NCI-H446 (cell line): ENCODE data around the gene MAP2K5.

Source experiments
- DNase-seq, 2 experiments: peaks; one replicate each; lab custom pipeline; 2025; lab: John Stamatoyannopoulos, UW

The MAP2K5 gene

GRCh38 chr15:67758619-67759300 lies 216.3 kb downstream of the MAP2K5 start:
- DNase-seq = peak in 1 of 2 experiments; percentile 4

GRCh38 chr15:67760901-67761300 lies 218.4 kb downstream of the MAP2K5 start:
- DNase-seq = peak in 1 of 2 experiments; percentile 2

DNA sequence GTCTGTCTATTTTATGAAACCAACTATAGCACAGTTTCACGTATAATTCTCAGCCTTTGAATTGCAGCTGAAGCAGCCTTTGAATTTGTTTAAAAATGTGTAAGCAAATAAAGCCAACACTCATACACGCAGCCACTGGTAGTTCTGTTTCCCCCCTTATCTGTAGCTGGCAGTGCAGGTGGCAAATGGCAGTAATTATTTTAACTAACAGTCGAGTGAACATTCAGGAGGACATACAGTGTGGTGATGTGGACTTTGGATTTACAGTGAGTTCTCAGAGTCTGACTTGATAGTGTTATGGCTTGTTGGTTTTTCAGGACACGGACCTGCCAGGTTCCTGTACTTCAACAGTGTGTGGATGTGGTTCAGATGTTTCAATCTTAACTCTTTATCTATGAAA lies 218.8 kb downstream of the MAP2K5 start:
- DNase-seq = no peak

DNA sequence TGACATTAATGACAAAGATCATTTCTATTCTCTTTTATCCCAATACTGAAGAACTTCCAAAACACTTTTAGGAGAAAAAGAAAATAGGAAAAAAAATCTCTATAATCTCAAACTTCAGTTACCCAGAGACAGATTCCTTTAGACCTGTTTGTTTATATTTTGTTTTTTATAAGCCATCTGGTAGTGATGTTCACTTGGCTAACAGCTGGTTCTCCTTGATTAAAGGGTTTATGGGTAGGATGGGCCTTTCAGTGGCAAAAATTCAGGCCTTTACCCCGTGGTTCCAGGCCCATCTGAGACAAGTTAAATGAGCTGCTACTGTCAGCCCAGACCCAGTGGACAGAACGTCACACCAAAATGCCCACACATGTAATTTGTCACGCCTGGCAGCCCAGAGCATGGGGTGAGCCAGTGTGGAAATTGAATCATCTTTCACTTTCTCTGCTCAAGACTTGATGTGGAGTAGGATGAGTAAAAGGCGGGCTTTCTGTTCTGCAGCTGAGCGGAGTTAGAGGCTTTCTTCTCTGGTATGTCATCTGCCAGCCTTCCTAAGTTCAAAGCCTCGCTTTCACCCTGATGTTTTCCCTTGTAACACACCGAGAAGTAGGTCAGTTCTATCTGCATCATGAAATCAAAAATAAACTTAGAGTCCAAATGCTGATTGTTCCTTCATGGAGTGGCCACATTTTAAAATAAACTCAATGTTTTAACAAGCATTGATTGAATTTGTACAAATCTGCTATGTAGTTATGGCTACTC lies 220.3 kb downstream of the MAP2K5 start:
- no peak for DNase-seq

DNA sequence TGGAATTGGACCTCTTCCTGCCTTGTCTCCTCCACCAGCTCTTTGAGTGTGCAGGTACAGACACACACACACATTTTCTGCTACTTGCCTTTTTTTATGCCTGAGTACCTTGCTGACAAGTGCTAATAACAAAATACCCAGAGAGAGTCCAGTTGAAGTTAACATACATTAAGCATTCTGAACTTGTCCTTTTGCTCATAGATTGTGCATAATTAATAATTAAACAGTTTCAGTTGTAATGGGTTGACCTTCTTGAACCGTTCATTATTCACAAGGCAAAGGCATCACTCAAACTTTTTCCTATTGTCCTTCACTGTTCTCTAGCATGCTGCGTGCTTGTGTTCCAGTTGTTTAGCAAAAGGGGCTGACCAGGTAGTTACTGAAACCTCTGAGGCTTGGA lies 223.2 kb downstream of the MAP2K5 start:
- DNase-seq = no peak

DNA sequence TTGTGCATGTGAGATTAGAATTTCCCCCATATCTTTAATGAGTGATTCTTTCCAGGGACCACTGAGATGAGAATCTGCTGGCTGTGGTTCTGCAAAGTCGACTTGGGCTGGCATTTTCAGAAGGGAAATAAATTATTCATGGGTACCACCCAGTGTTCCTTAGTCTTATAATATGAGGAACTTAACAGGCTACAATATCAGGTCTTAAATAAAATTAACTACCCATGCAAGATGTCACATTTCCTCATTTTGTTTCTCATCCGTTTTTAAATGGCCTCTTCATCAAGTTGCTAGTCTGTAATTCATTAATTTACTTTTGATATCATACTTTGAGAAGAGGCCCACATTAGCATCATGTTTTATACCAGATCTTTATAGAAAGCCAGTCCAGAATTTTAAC lies 224.5 kb downstream of the MAP2K5 start:
- no peak for DNase-seq

GRCh38 chr15:67768313-67768977 lies 225.9 kb downstream of the MAP2K5 start:
- DNase-seq = no peak

DNA sequence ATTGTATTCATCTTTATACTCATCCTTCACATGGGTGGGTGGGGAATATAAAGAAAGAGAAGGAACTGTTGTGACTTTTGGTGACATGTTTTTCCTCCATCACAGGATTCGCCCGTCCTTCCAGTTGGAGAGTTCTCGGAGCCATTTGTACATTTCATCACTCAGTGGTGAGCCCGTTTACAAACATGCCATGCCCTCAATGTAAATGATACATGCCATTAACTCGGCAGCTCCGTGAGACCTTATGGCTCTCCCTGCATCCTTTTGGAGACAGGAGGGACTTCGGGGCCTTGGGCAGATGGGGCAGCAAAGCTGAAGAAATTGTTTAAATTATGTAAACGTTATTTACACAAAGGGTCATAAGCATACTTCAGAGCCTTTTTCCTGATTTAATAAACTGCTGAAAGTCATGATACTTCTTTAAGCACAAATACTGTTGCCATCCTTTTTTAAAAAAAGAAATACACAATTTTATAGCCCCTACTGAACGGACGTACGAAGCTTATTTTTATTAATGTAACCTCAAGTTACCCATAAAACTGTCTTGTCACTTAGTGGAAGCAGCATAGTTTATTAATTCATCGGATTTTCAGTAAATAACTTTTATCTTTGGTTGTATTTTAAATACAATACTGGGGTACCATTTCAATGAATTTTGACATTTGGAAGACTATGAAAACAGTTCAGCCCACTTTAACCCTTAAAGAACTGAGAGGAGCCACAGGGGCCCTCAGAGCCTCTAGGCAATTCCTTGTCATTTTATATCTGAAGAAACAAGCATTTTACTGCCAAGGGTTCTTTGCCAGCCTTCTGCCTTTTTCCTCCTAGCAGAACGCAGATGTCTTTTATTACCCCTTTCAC lies 227.2 kb downstream of the MAP2K5 start:
- DNase-seq = no peak

GRCh38 chr15:67770358-67770628 lies 227.8 kb downstream of the MAP2K5 start:
- no peak for DNase-seq

DNA sequence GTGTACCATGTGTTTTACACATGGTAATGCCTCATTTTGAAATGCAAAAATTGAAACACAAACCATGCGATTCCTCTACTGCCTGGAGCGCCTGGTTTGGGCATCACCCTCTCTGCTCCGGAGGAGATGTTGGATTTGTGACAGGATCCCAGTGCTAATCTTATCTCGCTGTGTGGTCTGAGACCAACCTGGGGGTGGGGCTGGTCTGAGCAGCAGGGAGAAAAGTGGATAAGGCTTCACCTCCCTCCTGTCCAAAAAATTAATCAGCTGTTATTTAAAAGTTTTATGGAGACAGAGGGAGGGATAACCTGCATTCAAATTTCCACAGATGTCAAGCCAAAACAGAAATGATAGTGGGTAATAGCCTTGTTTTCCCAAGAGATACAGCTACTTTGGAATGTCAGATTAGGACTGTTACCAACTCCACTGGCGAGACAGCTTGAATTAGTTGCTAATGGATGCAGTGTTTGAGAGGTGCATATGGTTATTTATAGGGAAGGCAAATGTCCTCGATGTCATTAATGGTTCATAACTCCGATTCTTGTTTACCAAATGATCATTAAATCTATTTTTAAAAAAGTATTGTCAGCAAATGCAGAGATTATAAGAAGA lies 228.8 kb downstream of the MAP2K5 start:
- DNase-seq = no peak

- no peak for DNase-seq
Measured at GRCh38 chr15:67774626-67775025, 232.1 kb downstream of the MAP2K5 start.

- no peak for DNase-seq
Measured at GRCh38 chr15:67775250-67775649, 232.7 kb downstream of the MAP2K5 start.

GRCh38 chr15:67775998-67776397 lies 233.5 kb downstream of the MAP2K5 start:
- DNase-seq = no peak

GRCh38 chr15:67776600-67776999 lies 234.1 kb downstream of the MAP2K5 start:
- DNase-seq = no peak

- no peak for DNase-seq
Measured at GRCh38 chr15:67777071-67777470, 234.6 kb downstream of the MAP2K5 start.

DNA sequence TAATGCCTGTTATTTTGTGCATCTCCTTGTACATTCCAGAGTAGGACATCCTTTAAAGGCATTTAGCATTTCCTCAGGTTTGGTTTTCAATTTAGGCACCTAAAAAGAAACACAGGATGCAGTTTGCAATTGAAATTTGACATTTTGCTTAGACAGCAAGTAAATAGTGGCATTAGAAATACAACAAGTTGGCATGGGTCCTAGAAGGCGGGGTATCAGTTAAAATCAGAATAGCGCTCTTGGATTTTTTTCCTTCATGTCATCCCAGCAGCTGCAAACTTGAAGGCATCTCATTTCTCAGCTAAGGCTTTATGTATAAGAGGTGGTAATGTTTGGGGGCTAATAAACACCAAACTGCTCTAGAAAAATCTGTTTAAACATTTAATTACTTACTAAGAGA lies 235.3 kb downstream of the MAP2K5 start:
- DNase-seq = no peak

DNA sequence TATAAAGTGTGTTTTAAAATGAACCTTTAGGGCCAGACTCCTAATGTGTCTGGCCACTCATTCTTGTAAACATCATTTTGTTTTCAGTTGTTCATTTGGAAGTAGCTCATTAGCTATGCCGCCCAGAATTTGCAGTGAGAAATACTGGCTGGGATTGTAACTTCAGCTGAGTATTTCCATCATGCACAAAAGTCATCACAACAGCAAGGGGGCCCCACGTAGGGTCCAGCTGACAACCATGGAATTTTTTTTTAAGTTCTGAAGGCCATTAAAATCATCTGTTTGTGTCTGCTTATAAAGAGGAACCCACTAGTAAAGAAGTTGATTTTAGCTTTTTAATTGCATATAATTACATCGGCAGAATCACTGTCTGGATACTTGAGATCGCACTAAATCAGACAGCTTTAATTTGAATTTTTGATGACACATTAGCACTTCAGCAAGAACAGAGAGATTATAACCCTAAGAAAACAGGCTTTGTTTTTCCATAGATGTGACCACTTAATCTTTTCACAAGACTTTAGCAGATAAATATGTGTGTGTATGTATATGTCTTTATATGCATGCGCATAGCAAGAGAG lies 236.6 kb downstream of the MAP2K5 start:
- no peak for DNase-seq

GRCh38 chr15:67779549-67780111 lies 237.1 kb downstream of the MAP2K5 start:
- no peak for DNase-seq

DNA sequence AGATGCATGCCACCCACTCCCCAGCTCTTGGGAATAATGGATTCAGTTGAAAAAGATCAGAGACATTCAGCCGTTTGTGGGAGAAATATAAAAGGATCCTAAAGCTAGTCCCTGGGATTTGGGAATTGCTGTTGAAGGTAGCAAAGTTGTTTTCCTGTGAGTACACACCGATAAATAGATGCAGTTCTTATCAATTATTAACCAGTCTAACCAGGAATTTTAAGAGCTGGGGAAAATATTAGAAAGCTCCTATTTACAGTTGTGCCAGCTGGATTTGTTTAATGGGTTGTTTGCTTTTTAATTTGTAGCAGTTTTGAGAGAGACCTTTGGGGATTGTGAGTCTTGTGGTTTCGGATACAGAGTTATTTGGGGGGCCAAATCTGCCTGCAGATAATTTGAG lies 238.6 kb downstream of the MAP2K5 start:
- DNase-seq = no peak

DNA sequence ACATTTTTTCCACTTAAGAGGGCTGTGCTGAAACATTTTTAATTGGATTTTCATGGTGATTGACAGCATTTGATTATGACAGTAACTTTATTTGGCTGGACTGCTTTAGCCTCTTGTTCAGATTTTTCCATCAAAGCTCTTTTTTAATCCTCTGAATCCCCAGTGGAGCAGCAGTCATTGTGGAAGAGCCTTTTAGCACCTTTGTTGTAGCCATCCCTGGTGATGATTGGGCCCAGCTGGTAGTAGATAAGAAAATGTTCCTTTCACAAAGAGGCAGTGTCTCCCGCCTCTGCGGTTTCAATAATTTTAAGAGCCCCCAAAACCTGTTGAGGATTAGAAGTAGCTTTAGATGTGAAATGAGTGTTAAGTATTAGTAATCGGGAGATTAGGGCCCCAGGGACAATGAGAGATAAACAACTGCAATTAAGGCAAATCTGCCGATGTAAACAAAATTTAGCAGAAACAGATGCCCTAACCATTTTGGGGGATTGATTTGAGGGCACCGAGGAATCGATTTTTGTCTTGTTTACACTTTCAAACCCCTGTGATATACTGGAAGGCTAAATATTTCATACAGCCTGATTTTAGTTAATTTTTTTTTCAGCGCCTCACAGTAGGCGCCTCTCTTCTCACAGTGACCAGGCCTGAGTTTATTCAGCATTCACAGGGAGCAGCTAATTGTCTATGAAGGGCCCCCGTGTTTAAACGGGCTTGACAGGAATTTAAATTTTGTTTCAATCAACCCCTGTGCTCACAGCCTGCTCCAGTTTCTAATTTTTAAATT lies 239.6 kb downstream of the MAP2K5 start:
- DNase-seq = no peak

GRCh38 chr15:67782691-67782991 lies 240.1 kb downstream of the MAP2K5 start:
- no peak for DNase-seq
